GM23248 (cell line): Measurements from ENCODE around the gene THOC6.

ENCODE experiments used
- EZH2 ChIP-seq: fragments of 200-600 bp; sonication (generic); IDR thresholded peaks from 2 replicates; pipeline ENCODE4 v1.6.1; 2018; ENCODE audit warnings: antibody characterized with exemption, mild to moderate bottlenecking; ENCODE audit not compliant: insufficient read depth, poor library complexity, severe bottlenecking
- EZH2phosphoT487 ChIP-seq: fragments of 200-600 bp; sonication (generic); IDR thresholded peaks from 2 replicates; pipeline ENCODE4 v1.6.1; 2018; ENCODE audit warnings: antibody characterized with exemption, moderate library complexity, mild to moderate bottlenecking, low read depth; ENCODE audit not compliant: insufficient read depth

- TF ChIP-seq EZH2phosphoT487 = no peak
- TF ChIP-seq EZH2 = no peak
Observed at GRCh38 chr16:2991566-2992261, 32.1 kb upstream of the THOC6 start.
